Measurements from ENCODE around the gene SNX21. TPM values are rescaled to one million over a fixed set of nuclear protein-coding genes. Genes with fewer than 3 reads are reported as not detected.

SNX21 gene
- total and polyA plus RNA-seq, 2 donors (not counting 3 experiments of a cell fraction or from before 2014, with no cell fraction given) = 11.6 to 11.9 TPM

DNA sequence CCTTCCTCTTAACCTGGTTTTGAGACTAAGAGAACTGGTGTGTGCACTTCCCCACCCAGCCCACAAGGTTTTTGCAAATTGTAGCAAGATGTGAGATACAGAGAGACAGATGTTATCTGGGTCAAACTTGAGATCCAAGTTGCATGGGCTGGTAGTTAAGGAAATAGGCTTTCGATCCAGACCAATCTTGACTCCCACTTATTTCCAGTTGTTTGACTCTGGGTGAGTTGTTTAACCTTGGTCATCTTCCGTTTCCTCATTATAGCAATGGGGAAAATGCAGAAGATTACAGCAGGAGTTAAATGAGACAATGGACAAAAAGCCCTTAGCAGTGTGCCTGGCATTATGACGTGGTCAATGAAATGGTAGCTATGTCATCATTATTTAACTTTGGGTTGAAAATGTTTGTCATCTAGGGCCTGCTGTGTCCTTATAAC, 1.7 kb downstream of the SNX21 start:
- dilution Hi-C loops (cut with MboI; ENCODE audit: extremely low pct_ligation_motif_present, low sequenced_read_pairs) = no loop called here
- H3K79me2 ChIP-seq (ENCODE audit: control insufficient read depth, insufficient read depth, low read length) = no peaks in the 10 kb centered on the region
- peak; percentile 74 for FAIRE-seq
- H3K9me3 ChIP-seq (replicated peaks; ENCODE audit: control insufficient read depth, insufficient read depth, low read length) = no peaks in the 10 kb centered on the region
- peaks cover 0 to 2% of the 10 kb centered on the region in 2 experiments for H3K36me3 ChIP-seq (ENCODE audit: control insufficient read depth in 2 of 2, extremely low read depth in 1 of 2, insufficient read depth in 2 of 2, low read length in 2 of 2)
- H3K9me1 ChIP-seq (replicated peaks; ENCODE audit: control insufficient read depth, extremely low read depth, insufficient read depth, low read length) = no peaks in the 10 kb centered on the region
- H3K4me1 ChIP-seq (ENCODE audit: control insufficient read depth, extremely low read depth, insufficient read depth, low read length) = peaks cover 20% of the 10 kb centered on the region
- no peak overlapping the region for H2AFZ ChIP-seq (ENCODE audit: low read depth, low read length)
- DNase-seq (ENCODE audit: low read depth, low spot score) = no peak
- H3K9ac ChIP-seq (replicated peaks; ENCODE audit: extremely low read depth, insufficient read depth, low read length) = no peak overlapping the region
- CTCF ChIA-PET = no interaction called here
- POLR2A ChIA-PET = no interaction called here
- no peak overlapping the region for H3K4me3 ChIP-seq (replicated peaks in 1 of 3; ENCODE audit: insufficient read depth in 1 of 3, low read depth in 1 of 3, low read length in 3 of 3)
- no peak overlapping the region for H3K4me2 ChIP-seq (ENCODE audit: insufficient read depth, low read length)
- no peaks in the 10 kb centered on the region for H4K20me1 ChIP-seq (replicated peaks; ENCODE audit: control insufficient read depth, extremely low read depth, insufficient read depth, low read length)
- TF ChIP-seq GATA2 (IDR thresholded peaks at IDR 0.05; ENCODE audit: insufficient read depth, insufficient read length, low read depth, low read length) (no peak), JUN (IDR thresholded peaks at IDR 0.05; ENCODE audit: borderline replicate concordance, insufficient read depth, insufficient read length, low read depth) (no peak), MYC (IDR thresholded peaks at IDR 0.05; ENCODE audit: low read depth, low read length) (no peak), POLR2A (IDR thresholded peaks at IDR 0.05; ENCODE audit: low read depth, low read length) (no peak), FOS (IDR thresholded peaks at IDR 0.05; ENCODE audit: borderline replicate concordance, insufficient read depth, low read length) (no peak), EZH2 (IDR thresholded peaks at IDR 0.05; ENCODE audit: borderline replicate concordance, low read depth, low read length, severe bottlenecking) (no peak), POLR2AphosphoS5 (IDR thresholded peaks at IDR 0.05; ENCODE audit: insufficient read depth, low read depth, low read length) (no peak)
- TF ChIP-seq, protein P1, sequence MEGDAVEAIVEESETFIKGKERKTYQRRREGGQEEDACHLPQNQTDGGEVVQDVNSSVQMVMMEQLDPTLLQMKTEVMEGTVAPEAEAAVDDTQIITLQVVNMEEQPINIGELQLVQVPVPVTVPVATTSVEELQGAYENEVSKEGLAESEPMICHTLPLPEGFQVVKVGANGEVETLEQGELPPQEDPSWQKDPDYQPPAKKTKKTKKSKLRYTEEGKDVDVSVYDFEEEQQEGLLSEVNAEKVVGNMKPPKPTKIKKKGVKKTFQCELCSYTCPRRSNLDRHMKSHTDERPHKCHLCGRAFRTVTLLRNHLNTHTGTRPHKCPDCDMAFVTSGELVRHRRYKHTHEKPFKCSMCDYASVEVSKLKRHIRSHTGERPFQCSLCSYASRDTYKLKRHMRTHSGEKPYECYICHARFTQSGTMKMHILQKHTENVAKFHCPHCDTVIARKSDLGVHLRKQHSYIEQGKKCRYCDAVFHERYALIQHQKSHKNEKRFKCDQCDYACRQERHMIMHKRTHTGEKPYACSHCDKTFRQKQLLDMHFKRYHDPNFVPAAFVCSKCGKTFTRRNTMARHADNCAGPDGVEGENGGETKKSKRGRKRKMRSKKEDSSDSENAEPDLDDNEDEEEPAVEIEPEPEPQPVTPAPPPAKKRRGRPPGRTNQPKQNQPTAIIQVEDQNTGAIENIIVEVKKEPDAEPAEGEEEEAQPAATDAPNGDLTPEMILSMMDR (IDR thresholded peaks at IDR 0.05; ENCODE audit: extremely low read depth in 1 of 2, insufficient read depth in 1 of 2, low read depth in 1 of 2, low read length in 2 of 2) = no peak
- TF ChIP-seq, protein P2, sequence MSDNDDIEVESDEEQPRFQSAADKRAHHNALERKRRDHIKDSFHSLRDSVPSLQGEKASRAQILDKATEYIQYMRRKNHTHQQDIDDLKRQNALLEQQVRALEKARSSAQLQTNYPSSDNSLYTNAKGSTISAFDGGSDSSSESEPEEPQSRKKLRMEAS (IDR thresholded peaks at IDR 0.05; ENCODE audit: insufficient read depth, insufficient read length) = no peak
- H3K27ac ChIP-seq (ENCODE audit: insufficient read depth, low read depth, low read length) = no peak overlapping the region
- intact Hi-C loops (cut with micrococcal nuclease) = loop anchor here (2.0 kb wide), 1 partner anchor 55 kb away; the partner anchor contains the start of genes CTSA and NEURL2
- no TSS peak for BruUV-seq (replicated peaks)
- H3K27me3 ChIP-seq (ENCODE audit: control insufficient read depth in 2 of 2, insufficient read depth in 2 of 2, low read length in 2 of 2) = no peaks in the 10 kb centered on the region
